ENCODE results near the gene SLC41A3.
"Not testable (repeated sequence)": the region's sequence is repeated elsewhere in the genome, so short reads cannot be mapped to it uniquely, and the experiment has no call there.

The SLC41A3 gene

DNA sequence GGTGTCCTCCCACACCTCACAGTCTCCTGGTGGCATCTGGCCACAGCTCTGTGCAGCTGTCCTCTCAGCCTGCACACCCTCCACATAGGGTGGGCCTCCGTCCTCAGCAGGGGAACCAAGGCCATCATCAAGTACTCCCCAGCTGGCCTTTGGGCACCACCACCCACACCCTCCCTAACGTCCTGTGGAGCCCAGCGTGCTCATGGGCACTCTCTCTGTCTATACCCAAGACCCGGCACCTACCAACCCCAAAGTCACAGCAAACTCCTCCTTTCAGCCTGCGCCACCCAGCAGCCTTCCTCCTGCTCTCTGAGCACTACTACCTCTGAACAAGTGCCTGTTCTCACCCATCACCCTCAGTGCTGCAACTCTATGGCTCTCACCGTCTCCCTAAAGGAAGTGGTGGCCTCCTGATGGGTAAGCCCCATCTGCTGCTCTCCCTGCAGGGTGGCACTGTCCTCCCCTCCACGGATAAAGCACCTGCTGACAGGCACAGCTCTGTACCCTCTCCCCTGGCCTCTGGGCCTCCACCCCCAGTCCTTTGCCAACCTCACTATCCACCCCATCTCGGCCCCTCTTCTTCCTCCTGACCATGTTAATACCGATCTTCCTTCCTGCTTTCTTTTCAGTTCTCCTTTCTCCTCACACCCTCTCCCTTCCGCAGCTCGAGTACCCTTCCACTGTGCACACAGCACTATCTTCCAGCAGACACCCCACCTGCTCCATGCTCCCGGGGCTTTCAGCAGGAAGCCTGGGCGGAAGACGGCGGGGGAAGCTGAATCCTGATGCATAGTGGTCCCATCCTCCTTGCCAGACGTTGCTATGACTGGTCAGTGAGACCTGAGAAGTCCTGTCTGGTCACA lies 31.5 kb downstream of the SLC41A3 start:
- peak in 1 of 4 experiments; percentile 11 for DNase-seq

GRCh38 chr3:126051741-126052140 lies 32.2 kb downstream of the SLC41A3 start:
- DNase-seq = no peak

DNA sequence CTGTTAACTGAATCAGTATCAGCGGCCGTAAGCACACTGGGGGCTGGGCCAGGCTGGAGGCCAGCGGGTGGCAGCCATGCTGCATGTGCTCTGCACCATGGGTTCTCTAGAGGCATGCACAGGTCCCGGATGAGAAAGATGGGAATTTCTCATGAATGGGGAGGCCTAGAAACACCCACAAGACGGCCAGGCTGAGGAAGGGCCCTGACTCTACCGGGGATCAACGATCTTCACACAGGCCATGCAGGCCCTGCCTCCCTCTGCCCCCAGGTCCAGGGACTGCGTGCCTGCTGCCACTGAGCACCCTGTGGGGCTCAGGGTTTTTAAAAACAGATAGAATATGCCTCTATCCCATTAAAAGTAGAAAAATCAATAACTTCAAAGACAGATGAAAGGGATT lies 32.7 kb downstream of the SLC41A3 start:
- no peak for DNase-seq

GRCh38 chr3:126050626-126051025 lies 33.3 kb downstream of the SLC41A3 start:
- no peak for DNase-seq

DNA sequence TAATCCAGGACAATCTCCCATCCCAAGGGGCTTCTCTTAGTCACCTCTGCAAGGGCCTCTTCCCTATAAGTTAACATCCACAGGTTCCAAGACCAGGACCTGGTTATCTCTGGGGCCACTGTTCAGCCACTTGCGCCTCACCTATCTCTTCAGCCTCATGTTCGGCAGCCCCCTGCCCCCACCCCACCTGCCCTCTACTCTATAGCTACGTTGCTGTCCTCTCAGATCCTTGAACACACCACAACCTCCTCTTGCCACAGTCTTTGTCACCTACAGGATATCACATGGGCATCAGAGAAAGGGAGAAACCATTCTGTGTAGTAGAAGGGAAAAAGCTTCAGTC lies 33.9 kb downstream of the SLC41A3 start:
- no peak for DNase-seq

DNA sequence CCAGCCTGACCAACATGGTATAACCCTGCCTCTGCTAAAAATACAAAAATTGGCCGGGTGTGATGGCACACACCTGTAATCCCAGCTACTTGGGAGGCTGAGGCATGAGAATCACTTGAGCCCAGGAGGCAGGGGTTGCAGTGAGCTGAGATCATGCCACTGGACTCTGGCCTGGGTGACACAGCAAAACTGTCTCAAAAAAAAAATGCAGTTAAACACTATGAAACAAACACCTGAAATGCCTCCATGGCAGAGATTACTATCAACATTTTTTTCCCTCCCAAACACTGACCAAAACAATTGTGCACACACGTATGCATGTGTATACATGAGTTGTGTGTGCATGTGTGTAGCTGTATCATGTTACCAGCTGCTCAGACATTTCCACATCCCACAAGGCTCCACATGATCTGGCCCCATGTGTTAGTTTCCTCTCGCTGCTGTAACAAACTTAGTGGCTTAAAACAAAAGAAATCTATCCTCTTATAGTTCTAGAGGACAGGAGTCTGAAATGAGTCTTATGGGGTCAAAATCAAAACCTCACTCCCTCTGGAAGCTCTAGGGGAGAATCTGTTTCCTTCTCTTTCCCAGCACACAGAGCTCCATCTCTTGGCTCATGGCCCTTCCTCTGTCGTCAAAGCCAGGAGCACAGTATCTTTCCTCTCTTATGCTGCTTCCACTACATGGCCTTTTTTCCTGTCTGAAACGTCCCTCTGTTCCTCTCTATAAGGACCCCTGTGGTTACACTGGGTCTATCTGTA lies 34.5 kb downstream of the SLC41A3 start:
- no peak for DNase-seq

DNA sequence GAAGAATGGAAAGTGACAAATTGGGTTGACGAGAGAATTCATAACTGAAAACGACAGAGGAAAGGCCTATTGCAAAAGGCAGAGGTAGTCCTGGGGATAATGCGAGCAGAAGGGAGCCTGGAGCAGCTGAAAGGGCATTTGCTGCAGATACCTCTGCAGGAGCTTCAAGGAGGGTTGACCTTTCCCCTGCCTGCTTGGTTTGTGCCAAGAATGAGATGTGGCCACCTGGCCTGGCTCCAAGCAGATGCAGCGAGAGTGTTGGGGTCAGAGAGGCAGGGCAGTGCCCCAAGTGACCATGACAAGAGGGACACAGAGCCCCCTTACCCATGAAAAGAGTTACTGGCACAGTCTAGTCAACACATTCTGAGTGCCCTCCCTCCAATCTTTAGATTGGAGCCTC lies 43.5 kb downstream of the SLC41A3 start:
- no peak for DNase-seq

DNA sequence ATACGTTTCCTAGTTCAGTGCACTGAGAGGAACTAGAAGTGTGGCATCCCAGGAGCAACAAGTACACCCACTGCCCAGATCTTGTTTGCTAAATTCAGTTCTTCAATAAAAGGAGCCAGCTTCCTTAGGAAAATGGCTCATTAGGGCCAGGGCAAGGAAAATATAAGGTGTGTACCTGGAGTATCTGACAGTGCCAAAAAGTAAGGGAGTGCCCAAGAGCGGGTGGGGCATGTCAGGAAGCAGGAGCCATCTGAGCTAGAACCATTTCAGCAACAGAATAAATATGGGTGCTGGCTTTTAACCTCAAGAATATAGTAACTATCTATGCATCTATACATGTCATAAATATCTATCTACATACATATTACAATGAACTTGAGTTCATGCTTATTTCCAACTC lies 44.1 kb downstream of the SLC41A3 start:
- no peak for DNase-seq

DNA sequence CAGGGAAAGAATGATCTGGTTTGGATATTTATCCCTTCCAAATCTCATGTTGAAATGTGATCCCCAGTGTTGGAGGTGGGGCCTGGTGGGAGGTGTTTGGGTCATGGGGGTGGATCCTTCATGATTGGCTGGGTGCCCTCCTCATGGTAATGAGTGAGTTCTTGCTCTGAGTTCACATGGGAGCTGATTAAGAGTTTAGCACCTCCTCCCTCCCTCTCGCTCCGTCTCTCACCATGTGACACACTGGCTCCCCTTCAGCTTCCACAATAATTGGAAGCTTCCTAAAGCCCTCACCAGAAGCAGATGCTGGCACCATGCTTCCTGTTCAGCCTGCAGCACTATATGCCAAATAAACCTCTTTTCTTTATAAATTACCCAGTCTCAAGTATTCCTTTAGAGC lies 45.1 kb downstream of the SLC41A3 start:
- DNase-seq = not testable (repeated sequence)

DNA sequence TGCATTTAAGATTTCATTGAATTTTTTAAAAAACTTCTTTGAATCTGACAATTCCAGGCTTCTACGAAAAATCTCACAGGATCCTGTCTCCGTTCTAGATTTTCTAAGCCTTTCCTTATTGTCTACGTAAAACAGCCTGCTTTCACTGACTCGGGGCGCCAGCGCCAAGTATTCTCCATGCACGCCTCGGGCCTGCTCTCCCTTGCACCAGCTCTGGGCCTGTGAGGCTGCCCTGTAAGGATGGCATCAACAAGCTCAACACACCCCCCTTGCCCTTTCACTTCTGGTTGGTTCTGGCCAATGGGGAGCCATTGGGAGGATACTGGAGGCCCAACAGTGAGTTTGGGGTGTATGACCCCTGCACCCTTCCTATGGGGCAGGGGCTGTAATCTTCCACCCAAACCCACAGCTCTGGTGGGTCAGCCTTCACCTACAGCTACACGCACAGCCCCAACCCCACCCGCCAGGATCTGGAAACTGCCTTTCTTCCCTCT lies 47.8 kb downstream of the SLC41A3 start:
- no peak for DNase-seq

GRCh38 chr3:126035362-126036050 lies 48.4 kb downstream of the SLC41A3 start:
- DNase-seq = no peak

DNA sequence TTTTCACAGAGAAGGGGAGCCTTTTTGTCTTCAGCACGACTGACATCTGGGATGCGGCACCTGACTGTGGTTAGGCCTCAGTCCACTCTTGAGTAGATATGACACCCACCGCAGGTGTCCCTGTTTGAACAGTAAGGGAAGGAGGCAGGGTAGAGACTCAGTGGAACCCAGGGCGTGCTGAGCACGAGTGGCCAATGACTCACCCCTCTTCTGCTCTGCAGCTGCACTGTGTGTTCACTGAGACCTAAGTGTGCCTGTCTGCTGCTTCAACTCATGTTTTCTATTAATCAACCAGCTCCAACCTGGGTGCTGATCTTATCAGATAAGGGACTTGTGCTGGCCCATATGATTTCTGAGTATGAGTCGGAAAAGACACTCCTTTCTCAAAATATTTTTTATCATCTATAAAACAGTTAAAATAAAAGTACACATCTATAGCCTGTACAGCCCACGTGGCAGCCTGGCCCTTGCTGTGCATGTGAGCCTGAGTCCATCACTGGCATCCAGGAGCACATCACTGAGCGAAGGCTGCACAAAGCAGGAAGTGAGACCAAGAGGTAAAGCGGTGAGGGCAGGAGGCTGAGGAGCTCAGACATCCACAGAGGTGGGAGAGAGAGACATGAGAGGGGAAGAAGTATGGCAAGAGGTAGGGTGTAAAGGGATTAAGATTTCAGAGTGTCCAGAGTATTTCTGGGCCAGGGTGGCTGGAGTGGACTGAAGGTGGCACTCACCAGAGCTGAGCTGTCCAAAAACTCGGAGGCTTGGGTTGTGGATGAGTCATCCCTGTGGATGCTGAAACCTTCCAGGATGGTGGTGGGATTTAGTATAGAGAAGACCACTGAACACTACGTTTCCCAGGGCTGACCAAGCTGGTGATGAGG lies 49.2 kb downstream of the SLC41A3 start:
- DNase-seq = no peak

GRCh38 chr3:126033765-126034164 lies 50.2 kb downstream of the SLC41A3 start:
- no peak for DNase-seq

GRCh38 chr3:126033051-126033745 lies 50.7 kb downstream of the SLC41A3 start:
- no peak for DNase-seq

GRCh38 chr3:126031981-126032471 lies 51.9 kb downstream of the SLC41A3 start:
- DNase-seq = no peak

- DNase-seq = no peak
These were observed 53.5 kb downstream of the SLC41A3 start for GRCh38 chr3:126030455-126030854.

DNA sequence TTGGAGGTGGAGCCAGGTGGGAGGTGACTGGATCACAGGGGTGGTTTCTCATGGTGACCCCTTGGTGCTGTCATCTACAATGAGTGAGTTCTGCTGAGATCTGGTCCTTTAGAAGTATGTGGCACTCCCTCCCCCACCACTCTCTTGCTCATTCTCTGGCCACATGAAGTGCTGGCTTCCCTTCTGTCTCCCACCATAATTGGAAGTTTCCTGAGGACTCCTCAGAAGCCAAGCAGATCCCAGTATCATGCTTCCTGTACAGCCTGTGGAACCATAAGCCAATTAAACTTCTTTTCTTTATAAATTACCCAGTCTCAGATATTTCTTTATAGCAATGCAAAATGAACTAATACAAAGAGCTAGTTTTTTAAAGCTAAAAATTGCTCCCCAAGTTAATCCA lies 54.7 kb downstream of the SLC41A3 start:
- DNase-seq = no peak

DNA sequence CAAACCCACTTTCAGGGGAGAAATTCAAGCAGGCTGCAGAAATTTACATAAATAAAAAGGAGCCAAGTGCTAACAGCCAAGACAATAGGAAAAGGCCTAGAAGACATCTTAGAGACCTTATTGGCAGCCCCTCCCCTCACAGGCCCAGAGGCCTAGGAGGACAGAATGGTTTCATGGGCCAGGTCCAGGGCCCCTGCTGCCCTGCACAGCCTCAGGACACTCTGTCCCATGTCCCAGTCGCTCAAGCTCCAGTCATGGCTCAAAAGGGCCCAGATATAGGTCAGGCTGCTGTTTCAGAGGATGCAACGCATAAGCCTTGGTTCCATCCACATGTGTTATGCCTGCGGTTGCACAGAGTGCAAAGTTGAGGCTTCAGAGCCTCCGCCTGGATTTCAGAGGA lies 55.8 kb downstream of the SLC41A3 start:
- DNase-seq = no peak

DNA sequence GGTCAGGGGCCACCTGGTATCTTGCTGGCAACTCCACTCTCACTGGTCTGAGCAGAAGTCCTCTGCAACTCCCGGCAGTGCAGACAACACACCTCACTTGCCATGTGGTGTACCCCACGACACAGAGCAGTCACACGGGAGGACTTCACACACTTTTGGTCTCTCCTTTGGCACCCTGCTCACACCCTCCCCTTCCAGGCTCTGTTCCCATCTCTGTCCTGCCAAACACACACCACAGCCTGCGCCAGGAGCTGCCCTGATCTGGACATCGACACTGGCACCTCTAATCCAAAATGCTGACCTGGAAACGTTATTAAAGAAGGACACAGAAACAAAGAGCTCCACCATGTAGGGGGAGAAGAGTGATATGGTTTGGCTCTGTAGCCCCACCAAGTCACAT lies 57.2 kb downstream of the SLC41A3 start:
- no peak for DNase-seq

GRCh38 chr3:126026277-126026751 lies 57.6 kb downstream of the SLC41A3 start:
- no peak for DNase-seq

GRCh38 chr3:126025862-126026261 lies 58.1 kb downstream of the SLC41A3 start:
- no peak for DNase-seq

Data from suppressor macrophage (primary cell).